Measurements from ENCODE around the gene SYT8. TPM values are rescaled to one million over a fixed set of nuclear protein-coding genes. Genes with fewer than 3 reads are reported as not detected.

SYT8 gene
- total RNA-seq, 1 experiment from 2014 or later: 1.0 TPM

DNA sequence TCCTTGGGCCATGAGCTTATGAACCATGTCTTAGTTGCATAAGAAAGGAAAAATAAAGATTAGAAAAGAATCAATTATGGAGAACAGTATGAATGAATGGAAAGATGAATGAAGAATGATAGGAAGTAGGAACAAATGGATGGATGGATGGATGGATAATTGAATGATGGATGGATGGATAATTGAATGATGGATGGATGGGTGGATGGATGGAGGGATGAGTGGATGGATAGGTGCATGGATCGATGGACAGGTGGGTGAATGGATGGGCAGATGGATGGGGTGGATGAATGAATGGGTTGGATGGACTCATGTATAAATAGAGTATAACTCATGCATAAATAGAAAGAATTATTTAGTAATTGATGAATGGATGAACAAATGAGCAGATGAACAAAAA, 25.3 kb downstream of the SYT8 start:
- H3K27ac ChIP-seq (ENCODE audit: low read depth, low read length): no peak overlapping the region
- no peak overlapping the region for H3K4me3 ChIP-seq (replicated peaks in 1 of 2; ENCODE audit: low read depth in 1 of 2, low read length in 2 of 2)
- no peaks in the 10 kb centered on the region for H3K9me3 ChIP-seq (ENCODE audit: control insufficient read depth in 1 of 2, insufficient read depth in 1 of 2, low read depth in 1 of 2, low read length in 2 of 2)
- TF ChIP-seq, protein P1, sequence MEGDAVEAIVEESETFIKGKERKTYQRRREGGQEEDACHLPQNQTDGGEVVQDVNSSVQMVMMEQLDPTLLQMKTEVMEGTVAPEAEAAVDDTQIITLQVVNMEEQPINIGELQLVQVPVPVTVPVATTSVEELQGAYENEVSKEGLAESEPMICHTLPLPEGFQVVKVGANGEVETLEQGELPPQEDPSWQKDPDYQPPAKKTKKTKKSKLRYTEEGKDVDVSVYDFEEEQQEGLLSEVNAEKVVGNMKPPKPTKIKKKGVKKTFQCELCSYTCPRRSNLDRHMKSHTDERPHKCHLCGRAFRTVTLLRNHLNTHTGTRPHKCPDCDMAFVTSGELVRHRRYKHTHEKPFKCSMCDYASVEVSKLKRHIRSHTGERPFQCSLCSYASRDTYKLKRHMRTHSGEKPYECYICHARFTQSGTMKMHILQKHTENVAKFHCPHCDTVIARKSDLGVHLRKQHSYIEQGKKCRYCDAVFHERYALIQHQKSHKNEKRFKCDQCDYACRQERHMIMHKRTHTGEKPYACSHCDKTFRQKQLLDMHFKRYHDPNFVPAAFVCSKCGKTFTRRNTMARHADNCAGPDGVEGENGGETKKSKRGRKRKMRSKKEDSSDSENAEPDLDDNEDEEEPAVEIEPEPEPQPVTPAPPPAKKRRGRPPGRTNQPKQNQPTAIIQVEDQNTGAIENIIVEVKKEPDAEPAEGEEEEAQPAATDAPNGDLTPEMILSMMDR (IDR thresholded peaks at IDR 0.05 in 2 of 3, conservative IDR thresholded peaks at IDR 0.05 in 1 of 3; ENCODE audit: borderline replicate concordance in 1 of 3, insufficient read depth in 1 of 3, low read depth in 2 of 3, low read length in 2 of 3): no peak
- TF ChIP-seq SIN3A (IDR thresholded peaks at IDR 0.05; ENCODE audit: low read depth) (no peak), POLR2A (IDR thresholded peaks at IDR 0.05; ENCODE audit: borderline replicate concordance, extremely low read depth, insufficient read depth, insufficient read length) (no peak), ELF1 (IDR thresholded peaks at IDR 0.05; ENCODE audit: borderline replicate concordance, low read depth) (no peak), EGR1 (IDR thresholded peaks at IDR 0.05; ENCODE audit: low read depth) (no peak), CBX3 (IDR thresholded peaks at IDR 0.05; ENCODE audit: low read depth) (no peak), TCF7L2 (IDR thresholded peaks at IDR 0.05; ENCODE audit: borderline replicate concordance, extremely low read depth, insufficient read depth, insufficient read length) (no peak), POLR2AphosphoS5 (IDR thresholded peaks at IDR 0.05; ENCODE audit: low read depth, low read length) (no peak), EZH2 (IDR thresholded peaks at IDR 0.05) (no peak), RAD21 (IDR thresholded peaks at IDR 0.05; ENCODE audit: low read depth) (no peak), ZFX (IDR thresholded peaks at IDR 0.05) (no peak), JUND (IDR thresholded peaks at IDR 0.05) (no peak), ZNF274 (IDR thresholded peaks at IDR 0.05; ENCODE audit: low read depth, low read length) (no peak), SP1 (IDR thresholded peaks at IDR 0.05; ENCODE audit: low read depth) (no peak)
- TF ChIP-seq, protein P2, sequence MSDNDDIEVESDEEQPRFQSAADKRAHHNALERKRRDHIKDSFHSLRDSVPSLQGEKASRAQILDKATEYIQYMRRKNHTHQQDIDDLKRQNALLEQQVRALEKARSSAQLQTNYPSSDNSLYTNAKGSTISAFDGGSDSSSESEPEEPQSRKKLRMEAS (IDR thresholded peaks at IDR 0.05): no peak
- TF ChIP-seq, protein P3, sequence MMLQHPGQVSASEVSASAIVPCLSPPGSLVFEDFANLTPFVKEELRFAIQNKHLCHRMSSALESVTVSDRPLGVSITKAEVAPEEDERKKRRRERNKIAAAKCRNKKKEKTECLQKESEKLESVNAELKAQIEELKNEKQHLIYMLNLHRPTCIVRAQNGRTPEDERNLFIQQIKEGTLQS (IDR thresholded peaks at IDR 0.05): no peak
- TF ChIP-seq, protein P4, sequence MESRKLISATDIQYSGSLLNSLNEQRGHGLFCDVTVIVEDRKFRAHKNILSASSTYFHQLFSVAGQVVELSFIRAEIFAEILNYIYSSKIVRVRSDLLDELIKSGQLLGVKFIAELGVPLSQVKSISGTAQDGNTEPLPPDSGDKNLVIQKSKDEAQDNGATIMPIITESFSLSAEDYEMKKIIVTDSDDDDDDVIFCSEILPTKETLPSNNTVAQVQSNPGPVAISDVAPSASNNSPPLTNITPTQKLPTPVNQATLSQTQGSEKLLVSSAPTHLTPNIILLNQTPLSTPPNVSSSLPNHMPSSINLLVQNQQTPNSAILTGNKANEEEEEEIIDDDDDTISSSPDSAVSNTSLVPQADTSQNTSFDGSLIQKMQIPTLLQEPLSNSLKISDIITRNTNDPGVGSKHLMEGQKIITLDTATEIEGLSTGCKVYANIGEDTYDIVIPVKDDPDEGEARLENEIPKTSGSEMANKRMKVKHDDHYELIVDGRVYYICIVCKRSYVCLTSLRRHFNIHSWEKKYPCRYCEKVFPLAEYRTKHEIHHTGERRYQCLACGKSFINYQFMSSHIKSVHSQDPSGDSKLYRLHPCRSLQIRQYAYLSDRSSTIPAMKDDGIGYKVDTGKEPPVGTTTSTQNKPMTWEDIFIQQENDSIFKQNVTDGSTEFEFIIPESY (IDR thresholded peaks at IDR 0.05; ENCODE audit: extremely low read depth, insufficient replicate concordance, low read length): no peak
- TF ChIP-seq, protein P5, sequence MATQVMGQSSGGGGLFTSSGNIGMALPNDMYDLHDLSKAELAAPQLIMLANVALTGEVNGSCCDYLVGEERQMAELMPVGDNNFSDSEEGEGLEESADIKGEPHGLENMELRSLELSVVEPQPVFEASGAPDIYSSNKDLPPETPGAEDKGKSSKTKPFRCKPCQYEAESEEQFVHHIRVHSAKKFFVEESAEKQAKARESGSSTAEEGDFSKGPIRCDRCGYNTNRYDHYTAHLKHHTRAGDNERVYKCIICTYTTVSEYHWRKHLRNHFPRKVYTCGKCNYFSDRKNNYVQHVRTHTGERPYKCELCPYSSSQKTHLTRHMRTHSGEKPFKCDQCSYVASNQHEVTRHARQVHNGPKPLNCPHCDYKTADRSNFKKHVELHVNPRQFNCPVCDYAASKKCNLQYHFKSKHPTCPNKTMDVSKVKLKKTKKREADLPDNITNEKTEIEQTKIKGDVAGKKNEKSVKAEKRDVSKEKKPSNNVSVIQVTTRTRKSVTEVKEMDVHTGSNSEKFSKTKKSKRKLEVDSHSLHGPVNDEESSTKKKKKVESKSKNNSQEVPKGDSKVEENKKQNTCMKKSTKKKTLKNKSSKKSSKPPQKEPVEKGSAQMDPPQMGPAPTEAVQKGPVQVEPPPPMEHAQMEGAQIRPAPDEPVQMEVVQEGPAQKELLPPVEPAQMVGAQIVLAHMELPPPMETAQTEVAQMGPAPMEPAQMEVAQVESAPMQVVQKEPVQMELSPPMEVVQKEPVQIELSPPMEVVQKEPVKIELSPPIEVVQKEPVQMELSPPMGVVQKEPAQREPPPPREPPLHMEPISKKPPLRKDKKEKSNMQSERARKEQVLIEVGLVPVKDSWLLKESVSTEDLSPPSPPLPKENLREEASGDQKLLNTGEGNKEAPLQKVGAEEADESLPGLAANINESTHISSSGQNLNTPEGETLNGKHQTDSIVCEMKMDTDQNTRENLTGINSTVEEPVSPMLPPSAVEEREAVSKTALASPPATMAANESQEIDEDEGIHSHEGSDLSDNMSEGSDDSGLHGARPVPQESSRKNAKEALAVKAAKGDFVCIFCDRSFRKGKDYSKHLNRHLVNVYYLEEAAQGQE (IDR thresholded peaks at IDR 0.05; ENCODE audit: low read depth): no peak
- no peaks in the 10 kb centered on the region for H3K36me3 ChIP-seq (ENCODE audit: control insufficient read depth in 1 of 2, insufficient read depth in 2 of 2, low read length in 2 of 2)
- no peaks in the 10 kb centered on the region for H3K9me2 ChIP-seq (ENCODE audit: insufficient read depth)
- ATAC-seq (no peak), DNase-seq (ENCODE audit: low read depth, low spot score) (no peak)
- H2AFZ ChIP-seq (ENCODE audit: low read depth, low read length, poor library complexity, severe bottlenecking): no peak overlapping the region
- POLR2A ChIA-PET: no interaction called here
- no TSS peak for BruUV-seq (replicated peaks)
- no peaks in the 10 kb centered on the region for H3K79me2 ChIP-seq (ENCODE audit: insufficient read depth, low read length)
- intact Hi-C loops (cut with micrococcal nuclease): no loop called here
- no peaks in the 10 kb centered on the region for H4K20me1 ChIP-seq (ENCODE audit: insufficient read depth)
- no peaks in the 10 kb centered on the region for H3K27me3 ChIP-seq (ENCODE audit: insufficient read depth, low read length)
- peaks cover 27 to 28% of the 10 kb centered on the region in 2 experiments for H3K4me1 ChIP-seq (ENCODE audit: control insufficient read depth in 1 of 2, insufficient read depth in 2 of 2, low read length in 2 of 2)
- H3K9ac ChIP-seq (ENCODE audit: low read length): no peak overlapping the region
- CTCF ChIA-PET: interaction anchor here (1.2 kb wide), 1 partner anchor 16 kb away, joined by 3 read pairs; no protein-coding TSS in a partner anchor
- no peak overlapping the region for H3K4me2 ChIP-seq (ENCODE audit: low read length)
- RAD21 ChIA-PET (ENCODE audit: low non-redundant PET in 1 of 2, low total read pairs in 2 of 2, uncharacterized antibody in 2 of 2, unreplicated experiment in 2 of 2): no interaction called here
